H1 (cell line): ENCODE measurements around the gene SBSN. TPM values are rescaled to one million over a fixed set of nuclear protein-coding genes. Genes with fewer than 3 reads are reported as not detected.

Experiments
- CEBPB ChIP-seq: IDR thresholded peaks from 2 replicates; pipeline ENCODE4 v1.6.1; 2012; ENCODE audit warnings: low read depth, low read length
- CHD7 ChIP-seq: fragments of 300-600 bp; sonication (generic); IDR thresholded peaks from 2 replicates; pipeline ENCODE4 v1.7.1; 2012; ENCODE audit warnings: low read length, moderate library complexity, mild to moderate bottlenecking, inconsistent platforms; ENCODE audit not compliant: insufficient replicate concordance
- E2F6 ChIP-seq: IDR thresholded peaks from 2 replicates; pipeline ENCODE4 v1.6.1; 2012; ENCODE audit warnings: inconsistent platforms
- EP300 ChIP-seq, 2 experiments: IDR thresholded peaks; 1 replicate in 1 of 2; 2 replicates in 1 of 2; pipeline ENCODE4 v1.6.1; 2011 to 2012; ENCODE audit warnings: low read depth in 2 of 2, low read length in 2 of 2, mild to moderate bottlenecking in 2 of 2, borderline replicate concordance in 1 of 2, inconsistent platforms in 1 of 2, moderate library complexity in 1 of 2
- FOSL1 ChIP-seq: IDR thresholded peaks from 2 replicates; pipeline ENCODE4 v1.6.1; 2011; ENCODE audit warnings: mild to moderate bottlenecking, low read depth, low read length, moderate library complexity; ENCODE audit not compliant: insufficient read depth
- HDAC6 ChIP-seq: IDR thresholded peaks from one replicate; pipeline ENCODE4 v1.7.1; 2012; ENCODE audit warnings: low read depth, mild to moderate bottlenecking, inconsistent platforms, low read length, moderate library complexity
- RFX5 ChIP-seq: IDR thresholded peaks from 2 replicates; pipeline ENCODE4 v1.6.1; 2011; ENCODE audit warnings: low read depth, low read length, improper control_type of control experiment, borderline replicate concordance
- SIX5 ChIP-seq: IDR thresholded peaks from 2 replicates; pipeline ENCODE4 v1.6.1; 2011; ENCODE audit warnings: mild to moderate bottlenecking, low read depth, low read length
- TBP ChIP-seq: IDR thresholded peaks from 2 replicates; pipeline ENCODE4 v1.6.1; 2011; ENCODE audit warnings: low read depth, low read length, improper control_type of control experiment
- TCF12 ChIP-seq: IDR thresholded peaks from 2 replicates; pipeline ENCODE4 v1.6.1; 2011; ENCODE audit warnings: low read depth, mild to moderate bottlenecking, low read length
- polyA plus RNA-seq, 7 experiments: library from polyadenylated mRNA; depleted of rRNA in 3 of 7; stranded (reverse) in 5 of 7; unstranded in 2 of 7; fragments of >200 nt in 5 of 7; fragments of 200-250 nt in 2 of 7; gene quantifications; 1 replicate in 5 of 7; 2 replicates in 1 of 7; 4 replicates in 1 of 7; pipeline versions ENCODE4 v1.2.1 to v1.2.3, GENCODE V29; 2011 to 2013; ENCODE audit warnings: missing spikeins in 2 of 7, mixed read lengths in 2 of 7
- total RNA-seq: library from RNA; stranded (reverse); fragmentation: NEBNext Ultra II Directional; extraction: Animal tissue kit (Norgen Biotek cat#: 25700); gene quantifications from 2 replicates; pipeline ENCODE4 v1.2.1, GENCODE V29; 2021

Gene SBSN
- total and polyA plus RNA-seq, 2 of the 8 experiments (the other 6 are each of a cell fraction or from before 2014, with no cell fraction given), result not detected

- TF ChIP-seq CHD7 (no peak), TCF12 (no peak), FOSL1 (no peak), SIX5 (no peak), CEBPB (no peak), EP300 (IDR thresholded peaks at IDR 0.05; ENCODE audit: borderline replicate concordance in 1 of 2, low read depth in 2 of 2, low read length in 2 of 2) (no peak), TBP (no peak), E2F6 (no peak), RFX5 (no peak), HDAC6 (no peak)
These were observed 34.1 kb downstream of the SBSN start (continued) for GRCh38 chr19:35493971-35494370.
